Liver (tissue), 9 donors: ENCODE results near the gene TIAM1. TPM values are rescaled to one million over a fixed set of nuclear protein-coding genes. Genes with fewer than 3 reads are reported as not detected.
A peak's percentile ranks its signal among the peaks of the same experiment; 100 is the strongest.

Experiments used
- DNase-seq: peaks from one replicate; pipeline ENCODE4 v3.0.0-alpha.2; 2017; ENCODE audit warnings: low spot score
- H3K27ac ChIP-seq, 2 donors: one replicate each; pipeline ENCODE4 v1.7.0; 2013; ENCODE audit warnings: inconsistent platforms in 2 of 2, low read length in 2 of 2, control low read depth in 1 of 2, low read depth in 1 of 2, mild to moderate bottlenecking in 1 of 2
- H3K27me3 ChIP-seq, 4 donors: one replicate each; pipeline versions ENCODE4 v1.6.1 to v1.7.0; 2013; ENCODE audit warnings: low read length in 3 of 4, inconsistent platforms in 1 of 4, mild to moderate bottlenecking in 1 of 4, moderate library complexity in 1 of 4; ENCODE audit not compliant: control insufficient read depth in 4 of 4, insufficient read depth in 4 of 4
- H3K36me3 ChIP-seq, 4 donors: one replicate each; pipeline versions ENCODE4 v1.6.1 to v1.7.0; 2013; ENCODE audit warnings: low read length in 3 of 4, mild to moderate bottlenecking in 3 of 4, low read depth in 1 of 4, moderate library complexity in 1 of 4; ENCODE audit not compliant: control insufficient read depth in 4 of 4, insufficient read depth in 3 of 4
- H3K4me1 ChIP-seq, 4 donors: one replicate each; pipeline versions ENCODE4 v1.6.1 to v1.7.0; 2013; ENCODE audit warnings: low read length in 3 of 4, mild to moderate bottlenecking in 3 of 4, moderate library complexity in 1 of 4; ENCODE audit not compliant: control insufficient read depth in 4 of 4, insufficient read depth in 4 of 4
- H3K4me3 ChIP-seq, 3 donors: one replicate each; pipeline versions ENCODE4 v1.6.1 to v1.7.0; 2013; ENCODE audit warnings: low read length in 3 of 3, control low read depth in 1 of 3, low read depth in 1 of 3, mild to moderate bottlenecking in 1 of 3
- H3K9ac ChIP-seq, 2 donors: one replicate each; pipeline ENCODE4 v1.7.0; 2013; ENCODE audit warnings: low read length in 2 of 2, mild to moderate bottlenecking in 2 of 2, moderate library complexity in 2 of 2, control low read depth in 1 of 2, low read depth in 1 of 2
- H3K9me3 ChIP-seq, 4 donors: one replicate each; pipeline versions ENCODE4 v1.6.1 to v1.7.0; 2013; ENCODE audit warnings: low read length in 3 of 4; ENCODE audit not compliant: control insufficient read depth in 4 of 4
- ATF3 ChIP-seq: IDR thresholded peaks from 2 replicates; pipeline ENCODE4 v1.6.1; 2016; ENCODE audit warnings: antibody characterized with exemption
- CTCF ChIP-seq: fragments of 150-350 bp; IDR thresholded peaks from 2 replicates; pipeline ENCODE4 v1.5.1; 2017; ENCODE audit warnings: improper control_type of control experiment, low read depth, low read length; ENCODE audit not compliant: missing input control
- FOXA1 ChIP-seq: IDR thresholded peaks from 2 replicates; pipeline ENCODE4 v1.6.1; 2016; ENCODE audit warnings: antibody characterized with exemption
- GABPA ChIP-seq, 2 donors: IDR thresholded peaks in 1 of 2; conservative IDR thresholded peaks in 1 of 2; 2 replicates each; pipeline ENCODE4 v1.6.1; 2016; ENCODE audit warnings: antibody characterized with exemption in 2 of 2, mild to moderate bottlenecking in 1 of 2, moderate library complexity in 1 of 2
- HNF4G ChIP-seq: IDR thresholded peaks from 2 replicates; pipeline ENCODE4 v1.6.1; 2016; ENCODE audit warnings: antibody characterized with exemption
- JUND ChIP-seq, 2 donors: IDR thresholded peaks; 2 replicates each; pipeline ENCODE4 v1.6.1; 2016; ENCODE audit warnings: antibody characterized with exemption in 2 of 2
- MAX ChIP-seq: IDR thresholded peaks from 2 replicates; pipeline ENCODE4 v1.6.1; 2016; ENCODE audit warnings: antibody characterized with exemption
- NR2F2 ChIP-seq: IDR thresholded peaks from 2 replicates; pipeline ENCODE4 v1.6.1; 2016; ENCODE audit warnings: antibody characterized with exemption
- REST ChIP-seq: IDR thresholded peaks from 2 replicates; pipeline ENCODE4 v1.6.1; 2016; ENCODE audit warnings: antibody characterized with exemption, mild to moderate bottlenecking
- RXRA ChIP-seq, 2 donors: IDR thresholded peaks; 2 replicates each; pipeline ENCODE4 v1.6.1; 2017 to 2018; ENCODE audit warnings: antibody characterized with exemption in 2 of 2, mild to moderate bottlenecking in 1 of 2
- TAF1 ChIP-seq: conservative IDR thresholded peaks from 2 replicates; pipeline ENCODE4 v1.6.1; 2016; ENCODE audit warnings: antibody characterized with exemption, mild to moderate bottlenecking
- YY1 ChIP-seq: IDR thresholded peaks from 2 replicates; pipeline ENCODE4 v1.6.1; 2016; ENCODE audit warnings: antibody characterized with exemption, mild to moderate bottlenecking
- WGBS: extraction: QIAGEN DNeasy Blood & Tissue Kit; methylation state at CpG from one replicate; pipeline ENCODE4 v1.1.7; 2013; 5-methylcytosine and 5-hydroxymethylcytosine counted together
- polyA plus RNA-seq, 2 donors: library from polyadenylated mRNA; stranded (reverse) in 1 of 2; unstranded in 1 of 2; fragments of 200-250 nt in 1 of 2; fragments of >200 nt in 1 of 2; fragmentation: Nextera tagmentation in 1 of 2; extraction: Ambion mirVana in 1 of 2; gene quantifications; one replicate each; pipeline versions ENCODE4 v1.2.1 to v1.2.3, GENCODE V29; 2013 to 2015
- total RNA-seq, 2 donors: library from RNA; depleted of rRNA; stranded (reverse); fragments of >200 nt; gene quantifications; one replicate each; pipeline ENCODE4 v1.2.3, GENCODE V29; 2014
- donor health status: healthy.
- donor health status: healthy.
- donor health status: healthy.
- donor health status: healthy.
- donor health status: healthy.

Gene TIAM1
- total and polyA plus RNA-seq, 4 donors, result 3.0 to 7.4 (median 4.8) TPM

GRCh38 chr21:31161157-31161556 is 182.9 kb downstream of the TIAM1 start:
- Histone ChIP-seq H3K27me3 (no peaks in the 10 kb centered on the region), H3K27ac (peak overlapping the region in 1 of 2 donors; percentile 25), H3K36me3 (peaks cover 0 to 5% (median 0%) of the 10 kb centered on the region in 4 donors), H3K9me3 (peaks cover 3 to 11% (median 3%) of the 10 kb centered on the region in 4 donors), H3K4me3 (no peak overlapping the region), H3K4me1 (no peaks in the 10 kb centered on the region), H3K9ac (no peak overlapping the region)
- WGBS, result 76% methylated on average over 5 of the region's 5 CpGs
- TF ChIP-seq GABPA (IDR thresholded peaks at IDR 0.05 in 1 of 2, conservative IDR thresholded peaks at IDR 0.05 in 1 of 2), result no peak
- no peak for TF ChIP-seq YY1
- TF ChIP-seq MAX, result no peak
- TF ChIP-seq JUND (IDR thresholded peaks at IDR 0.05), result no peak
- DNase-seq, result no peak

GRCh38 chr21:31159808-31160207 is 184.3 kb downstream of the TIAM1 start:
- no peak for DNase-seq
- Histone ChIP-seq H3K27ac (no peak overlapping the region), H3K27me3 (no peaks in the 10 kb centered on the region), H3K4me1 (no peaks in the 10 kb centered on the region), H3K4me3 (no peak overlapping the region), H3K36me3 (peaks cover 0 to 5% (median 0%) of the 10 kb centered on the region in 4 donors), H3K9me3 (peaks cover 3 to 11% (median 3%) of the 10 kb centered on the region in 4 donors), H3K9ac (no peak overlapping the region)
- WGBS, result 75% methylated on average over 5 of the region's 5 CpGs
- TF ChIP-seq TAF1 (no peak), JUND (IDR thresholded peaks at IDR 0.05) (no peak), MAX (no peak), YY1 (no peak), ATF3 (no peak)

GRCh38 chr21:31158789-31159581 is 185.1 kb downstream of the TIAM1 start:
- H3K4me1 ChIP-seq, result no peaks in the 10 kb centered on the region
- H3K36me3 ChIP-seq, result peaks cover 0 to 5% (median 0%) of the 10 kb centered on the region in 4 donors
- H3K9me3 ChIP-seq, result peaks cover 3 to 11% (median 3%) of the 10 kb centered on the region in 4 donors
- H3K27me3 ChIP-seq, result no peaks in the 10 kb centered on the region
- H3K9ac ChIP-seq, result no peak overlapping the region
- H3K27ac ChIP-seq, result no peak overlapping the region
- no peak for DNase-seq
- 87% methylated on average over 8 of the region's 8 CpGs for WGBS
- TF ChIP-seq RXRA (IDR thresholded peaks at IDR 0.05), result no peak
- no peak for TF ChIP-seq REST
- no peak for TF ChIP-seq NR2F2
- TF ChIP-seq ATF3, result no peak
- TF ChIP-seq HNF4G, result no peak
- TF ChIP-seq MAX, result no peak
- TF ChIP-seq GABPA (IDR thresholded peaks at IDR 0.05 in 1 of 2, conservative IDR thresholded peaks at IDR 0.05 in 1 of 2), result no peak
- no peak for TF ChIP-seq FOXA1
- TF ChIP-seq TAF1, result no peak
- TF ChIP-seq CTCF, result no peak
- peak overlapping the region in 1 of 3 donors; percentile 6 for H3K4me3 ChIP-seq
